Measurements from ENCODE around the gene RTRAF. TPM values are rescaled to one million over a fixed set of nuclear protein-coding genes. Genes with fewer than 3 reads are reported as not detected.

Gene RTRAF
- total RNA-seq, 4 donors from 2014 or later: 15.7 to 48.3 (median 36.1) TPM

DNA sequence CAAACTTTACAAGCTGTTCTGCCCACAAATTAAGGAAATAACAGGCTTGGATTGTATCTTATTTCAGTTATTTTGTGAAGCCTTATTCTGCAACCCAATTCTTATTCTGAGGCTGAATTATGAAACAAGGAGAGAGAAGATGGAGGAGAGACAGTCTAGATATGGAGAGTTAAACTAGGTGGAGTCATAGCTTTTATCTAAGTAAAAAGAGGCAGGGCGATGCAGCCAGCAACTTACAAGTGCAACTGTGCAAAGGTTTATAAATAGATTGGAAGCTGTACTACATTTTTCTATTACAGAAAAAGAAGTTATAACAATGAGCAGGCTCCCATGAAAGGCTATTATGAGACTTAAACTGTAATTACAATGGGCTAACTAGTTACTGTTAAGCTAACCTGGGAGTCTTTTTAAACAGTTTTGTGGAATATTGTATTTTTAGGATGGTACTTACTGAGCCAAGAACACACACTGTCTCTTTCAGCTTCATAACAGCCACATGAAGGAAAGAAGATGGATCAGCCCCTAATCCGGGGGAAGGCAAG lies 57.1 kb downstream of the RTRAF start:
- TF ChIP-seq CTCF (IDR thresholded peaks at IDR 0.05): no peak
- no peak for TF ChIP-seq POLR2A (IDR thresholded peaks at IDR 0.05)
- peaks cover 0 to 10% (median 0%) of the 10 kb centered on the region in 4 donors for H3K4me1 ChIP-seq
- DNase-seq: no peak
- H3K4me3 ChIP-seq: no peak overlapping the region
- H3K36me3 ChIP-seq: no peaks in the 10 kb centered on the region
- H3K27ac ChIP-seq: peak overlapping the region in 1 of 4 donors; percentile 64
- no peaks in the 10 kb centered on the region for H3K9me3 ChIP-seq
- H3K27me3 ChIP-seq: no peaks in the 10 kb centered on the region

GRCh38 chr14:52048116-52048515 lies 58.8 kb downstream of the RTRAF start:
- Histone ChIP-seq H3K27ac (peak overlapping the region in 1 of 4 donors; percentile 54), H3K4me1 (peaks cover 0 to 16% (median 0%) of the 10 kb centered on the region in 4 donors)
- TF ChIP-seq CTCF (IDR thresholded peaks at IDR 0.05): no peak
- no peak for TF ChIP-seq POLR2A (IDR thresholded peaks at IDR 0.05)

DNA sequence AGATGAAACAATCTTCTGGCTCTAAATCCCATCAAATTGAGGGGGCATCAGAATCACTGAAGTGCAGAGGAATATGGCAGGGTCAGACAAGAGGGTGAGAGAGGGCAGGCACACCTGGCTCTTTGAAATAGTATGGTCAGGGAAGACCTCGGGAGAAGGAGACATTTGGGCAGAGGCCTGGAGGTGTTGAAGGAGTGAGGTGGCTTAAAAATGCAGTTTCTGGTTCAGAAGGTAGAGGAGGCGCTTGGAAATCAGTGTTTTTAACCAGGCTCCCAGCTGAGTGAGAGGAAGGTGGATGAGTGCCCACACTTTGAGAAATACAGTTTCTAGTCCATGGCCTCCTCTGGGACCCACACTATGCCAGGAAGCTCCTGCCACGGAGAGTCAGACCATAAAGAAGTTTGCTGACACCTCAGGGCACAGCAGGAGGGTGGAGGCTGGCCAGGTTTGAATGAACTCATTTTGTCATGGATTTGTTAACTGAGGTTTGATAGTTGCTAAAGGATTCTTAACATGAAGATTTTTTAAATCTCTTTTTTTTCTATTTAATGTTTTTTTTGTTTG lies 59.4 kb downstream of the RTRAF start:
- H3K4me1 ChIP-seq: peaks cover 0 to 20% (median 0%) of the 10 kb centered on the region in 4 donors
- H3K36me3 ChIP-seq: no peaks in the 10 kb centered on the region
- DNase-seq: no peak
- peak overlapping the region in 1 of 4 donors; percentile 54 for H3K27ac ChIP-seq
- no peak overlapping the region for H3K4me3 ChIP-seq
- TF ChIP-seq POLR2A (IDR thresholded peaks at IDR 0.05) (no peak), CTCF (IDR thresholded peaks at IDR 0.05) (no peak)
- no peaks in the 10 kb centered on the region for H3K9me3 ChIP-seq
- no peaks in the 10 kb centered on the region for H3K27me3 ChIP-seq

More at GRCh38 chr14:52048116-52048515, 58.8 kb downstream of the RTRAF start:
- no peaks in the 10 kb centered on the region for H3K36me3 ChIP-seq
- H3K9me3 ChIP-seq: no peaks in the 10 kb centered on the region
- H3K27me3 ChIP-seq: no peaks in the 10 kb centered on the region
- no peak for DNase-seq
- H3K4me3 ChIP-seq: no peak overlapping the region

GRCh38 chr14:52049271-52049670 lies 59.9 kb downstream of the RTRAF start:
- no peaks in the 10 kb centered on the region for H3K36me3 ChIP-seq
- peaks cover 0 to 24% (median 0%) of the 10 kb centered on the region in 4 donors for H3K4me1 ChIP-seq
- H3K27me3 ChIP-seq: no peaks in the 10 kb centered on the region
- no peak overlapping the region for H3K4me3 ChIP-seq
- no peak overlapping the region for H3K27ac ChIP-seq
- TF ChIP-seq CTCF (IDR thresholded peaks at IDR 0.05): no peak
- no peak for TF ChIP-seq POLR2A (IDR thresholded peaks at IDR 0.05)
- DNase-seq: no peak
- H3K9me3 ChIP-seq: no peaks in the 10 kb centered on the region

GRCh38 chr14:52049721-52050588 lies 60.6 kb downstream of the RTRAF start:
- H3K27ac ChIP-seq: no peak overlapping the region
- H3K27me3 ChIP-seq: no peaks in the 10 kb centered on the region
- H3K9me3 ChIP-seq: no peaks in the 10 kb centered on the region
- H3K36me3 ChIP-seq: no peaks in the 10 kb centered on the region
- H3K4me1 ChIP-seq: peaks cover 0 to 24% (median 0%) of the 10 kb centered on the region in 4 donors
- H3K4me3 ChIP-seq: no peak overlapping the region
- DNase-seq: no peak
- TF ChIP-seq CTCF (IDR thresholded peaks at IDR 0.05) (no peak), POLR2A (IDR thresholded peaks at IDR 0.05) (no peak)
